Measurements from ENCODE around the gene UROD.
"Not testable (repeated sequence)": the region's sequence is repeated elsewhere in the genome, so short reads cannot be mapped to it uniquely, and the experiment has no call there.

Gene UROD

DNA sequence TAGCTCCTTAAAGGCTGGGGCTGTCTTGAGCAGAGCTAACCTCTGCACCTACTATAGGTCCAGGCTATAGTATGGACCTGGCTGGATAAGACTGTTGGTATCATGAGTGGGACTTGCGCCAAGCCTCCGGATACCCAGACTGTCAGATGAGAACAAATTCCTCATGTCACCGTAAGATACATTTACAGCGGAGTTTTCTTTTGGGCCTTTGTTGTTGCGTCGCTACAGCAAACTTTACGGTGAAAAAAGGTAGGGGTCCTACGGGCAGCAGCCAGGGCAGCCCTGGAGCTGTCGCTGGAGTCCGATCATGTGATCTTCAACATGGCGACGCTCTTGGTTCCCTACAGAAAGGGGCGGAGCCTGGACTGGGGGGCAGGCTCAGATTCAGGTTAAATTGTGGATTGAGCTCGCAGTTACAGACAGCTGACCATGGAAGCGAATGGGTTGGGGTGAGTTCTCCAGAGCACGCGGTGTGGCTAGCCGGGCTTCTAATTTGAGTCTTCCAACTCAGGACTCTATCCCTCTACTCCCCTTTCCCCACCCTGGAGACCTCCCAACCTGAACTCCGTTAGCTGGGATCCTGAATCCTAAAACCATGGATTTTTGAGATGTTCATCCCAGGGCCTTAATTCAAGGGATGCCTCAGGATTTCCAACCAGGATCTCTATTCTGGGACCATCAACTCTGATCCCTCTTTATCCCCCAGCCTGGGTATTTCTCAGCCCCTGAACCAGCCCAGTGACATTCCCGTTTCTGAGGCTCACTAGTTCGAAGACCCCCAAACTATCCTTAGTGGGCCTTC, at the start of gene UROD:
Gene UROD, plus strand, starts transcription at position 418 of the 802 bp plus-strand sequence. Its CDS starts 12 bp downstream, at position 430.
- in situ Hi-C loops (cut with MboI; ENCODE audit: low sequenced_read_pairs), result loop anchor here (5.0 to 10.0 kb wide), 3 partner anchors 217 to 480 kb away; partner anchors contain the start of gene TESK2

DNA sequence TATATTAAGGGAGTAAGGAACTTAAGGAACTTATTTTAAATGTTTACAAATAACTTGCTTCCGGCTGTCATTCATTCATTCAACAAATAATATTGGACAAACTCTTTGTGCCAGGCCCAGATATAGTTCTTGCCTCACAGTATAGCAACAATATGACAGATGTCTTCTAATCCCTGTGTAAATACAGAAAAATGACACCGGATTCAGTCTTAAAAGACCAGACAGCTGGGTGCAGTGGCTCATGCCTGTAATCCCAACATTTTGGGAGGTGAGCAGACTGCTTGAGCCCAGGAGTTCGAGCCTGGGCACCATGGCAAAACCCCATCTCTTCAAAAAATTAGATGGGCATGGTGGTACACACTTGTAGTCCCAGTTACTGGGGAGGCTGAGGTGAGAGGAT, 49.3 kb upstream of the UROD start:
- in situ Hi-C loops (cut with MboI; ENCODE audit: low sequenced_read_pairs), result no loop called here

DNA sequence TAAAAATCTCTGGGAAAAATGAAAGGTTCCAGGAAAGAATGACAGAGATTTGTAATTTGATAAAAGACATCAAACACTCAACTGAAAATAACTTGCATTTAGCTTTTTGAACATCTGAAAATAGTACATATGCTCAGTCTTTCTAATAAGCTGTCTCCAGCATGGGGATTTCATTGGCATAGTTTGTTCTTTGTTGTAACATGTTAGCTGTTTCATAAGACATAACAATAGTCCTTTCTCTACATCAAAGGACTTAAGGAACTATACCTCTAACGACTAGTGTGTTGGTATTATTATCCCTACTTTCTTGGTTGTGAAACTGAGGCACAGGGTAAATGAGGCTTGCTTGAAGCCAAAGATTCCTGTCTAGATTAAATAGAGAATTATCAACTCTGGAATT, 47.7 kb upstream of the UROD start:
- in situ Hi-C loops (cut with MboI; ENCODE audit: low sequenced_read_pairs), result no loop called here

DNA sequence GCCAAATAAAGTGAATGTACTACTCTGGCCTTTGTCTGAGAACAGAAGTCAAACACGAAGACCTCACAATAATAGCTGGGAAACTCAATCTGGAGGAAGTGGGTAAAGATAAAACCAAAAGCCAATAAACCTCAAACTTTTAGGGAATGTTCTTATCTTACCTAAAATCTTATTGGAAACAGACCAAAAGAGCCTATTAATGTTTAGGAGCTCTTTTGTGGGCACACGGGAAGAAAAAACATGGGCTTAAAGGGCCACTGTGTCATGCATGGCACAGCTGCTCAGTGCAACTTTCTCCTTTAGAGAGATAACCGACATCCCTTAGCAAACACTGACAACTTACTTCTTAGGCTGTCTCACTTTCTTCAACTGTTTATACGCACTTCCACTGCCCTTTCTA, 41.7 kb upstream of the UROD start:
- in situ Hi-C loops (cut with MboI; ENCODE audit: low sequenced_read_pairs), result no loop called here

DNA sequence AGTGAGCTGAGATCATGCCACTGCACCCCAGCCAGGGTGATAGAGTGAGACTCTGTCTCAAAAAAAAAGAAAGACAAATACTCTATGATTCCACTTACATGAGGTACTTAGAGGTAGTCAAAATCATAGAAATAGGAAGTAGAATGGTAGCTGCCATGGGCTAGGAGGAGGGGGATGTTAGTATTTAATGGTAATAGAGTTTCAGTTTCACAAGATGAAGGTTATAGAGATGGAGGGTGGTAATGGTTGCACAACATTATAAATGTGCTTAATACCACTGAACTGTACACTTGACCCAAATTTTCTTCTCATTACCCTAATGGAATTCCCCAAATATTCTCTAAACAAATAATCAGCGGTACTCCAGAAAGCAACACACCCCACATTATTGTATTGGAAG, 38.4 kb upstream of the UROD start:
- in situ Hi-C loops (cut with MboI; ENCODE audit: low sequenced_read_pairs), result no loop called here

DNA sequence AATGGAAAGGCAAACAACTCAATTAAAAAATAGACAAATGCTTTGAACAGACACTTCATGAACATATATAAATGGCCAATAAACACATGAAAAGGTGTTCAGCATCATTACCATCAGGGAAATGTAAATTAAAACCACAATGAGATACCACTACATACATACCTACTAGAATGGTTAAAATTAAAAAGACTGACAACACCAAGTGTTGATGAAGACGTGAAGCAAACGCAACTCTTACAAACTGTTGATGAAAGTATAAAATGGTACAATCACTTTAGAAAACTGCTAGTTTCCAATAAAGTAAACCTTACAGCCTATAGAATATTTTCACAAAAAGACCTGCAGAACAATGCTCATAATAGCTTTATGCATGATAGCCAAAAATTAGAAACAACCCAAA, 35.8 kb upstream of the UROD start:
- in situ Hi-C loops (cut with MboI; ENCODE audit: low sequenced_read_pairs), result no loop called here

DNA sequence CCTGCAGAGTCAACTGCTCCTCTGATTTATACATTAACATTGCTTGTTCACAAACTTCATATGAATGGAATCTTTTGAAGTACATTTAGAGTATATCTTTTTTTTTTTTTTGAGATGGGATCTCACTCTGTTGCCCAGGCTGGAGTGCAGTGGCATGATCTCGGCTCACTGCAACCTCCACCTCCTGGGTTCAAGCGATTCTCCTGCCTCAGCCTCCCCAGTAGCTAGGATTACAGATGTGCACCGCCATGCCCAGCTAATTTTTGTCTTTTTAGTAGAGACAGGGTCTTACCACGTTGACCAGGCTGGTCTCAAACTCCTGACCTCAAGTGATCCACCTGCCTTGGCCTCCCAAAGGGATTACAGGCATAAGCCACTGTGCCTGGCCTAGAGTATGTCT, 34.7 kb upstream of the UROD start:
- in situ Hi-C loops (cut with MboI; ENCODE audit: low sequenced_read_pairs), result not testable (repeated sequence)

DNA sequence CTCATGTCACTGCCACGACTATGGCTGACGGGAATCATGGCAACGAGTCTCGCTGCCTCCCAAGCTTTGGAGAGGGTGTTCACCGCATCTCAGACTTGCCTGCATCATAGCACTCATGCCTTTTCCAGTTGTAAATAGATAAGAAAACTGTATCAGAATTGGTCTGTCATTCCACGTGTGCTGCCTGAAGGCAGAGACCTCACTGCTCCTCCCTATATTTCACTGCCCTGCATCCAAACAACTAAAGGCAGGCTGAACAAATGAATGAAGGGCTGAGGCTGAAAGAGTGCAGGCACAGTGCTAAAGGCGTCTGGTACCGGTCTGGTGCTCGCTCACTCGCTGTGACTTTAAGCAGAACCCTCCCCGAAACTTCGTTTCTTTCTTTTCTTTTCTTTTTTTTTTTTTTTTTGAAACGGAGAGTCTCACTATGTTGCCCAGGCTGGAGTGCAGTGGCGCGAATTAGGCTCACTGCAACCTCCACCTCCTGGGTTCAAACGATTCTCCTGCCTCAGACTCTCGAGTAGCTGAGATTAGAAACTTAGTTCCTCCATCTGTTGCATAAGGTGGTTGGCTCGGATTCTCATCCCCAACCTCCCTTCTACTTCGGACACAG, 26.2 kb upstream of the UROD start:
- in situ Hi-C loops (cut with MboI; ENCODE audit: low sequenced_read_pairs), result no loop called here

DNA sequence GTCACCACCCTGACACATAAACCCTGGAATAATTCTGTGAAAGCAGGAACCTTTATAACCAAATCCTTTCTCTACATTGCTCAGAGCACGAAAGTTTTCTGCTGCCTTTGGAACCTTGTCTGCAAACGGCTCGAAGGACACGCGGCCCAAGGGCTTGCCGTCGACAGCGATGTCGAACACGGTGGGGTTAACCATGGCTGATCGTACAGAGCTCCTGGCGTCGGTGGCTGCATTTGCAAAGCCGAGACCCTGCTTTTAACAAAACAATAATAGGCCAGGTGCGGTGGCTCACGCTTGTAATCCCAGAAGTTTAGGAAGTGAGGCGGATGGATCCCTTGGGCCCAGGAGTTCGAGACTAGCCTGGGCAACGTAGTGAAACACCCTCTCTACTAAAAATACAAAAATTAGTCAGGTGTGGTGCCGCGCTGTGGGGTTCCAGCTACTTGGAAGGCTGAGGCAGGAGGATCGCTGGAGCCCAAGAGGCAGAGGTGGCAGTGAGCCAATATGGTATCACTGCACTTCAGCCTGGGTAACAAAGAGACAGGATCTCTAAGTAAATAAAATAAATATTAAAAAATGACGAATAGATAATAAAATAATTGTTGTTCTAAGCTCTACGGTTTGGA, 23.4 kb upstream of the UROD start:
- in situ Hi-C loops (cut with MboI; ENCODE audit: low sequenced_read_pairs), result no loop called here

DNA sequence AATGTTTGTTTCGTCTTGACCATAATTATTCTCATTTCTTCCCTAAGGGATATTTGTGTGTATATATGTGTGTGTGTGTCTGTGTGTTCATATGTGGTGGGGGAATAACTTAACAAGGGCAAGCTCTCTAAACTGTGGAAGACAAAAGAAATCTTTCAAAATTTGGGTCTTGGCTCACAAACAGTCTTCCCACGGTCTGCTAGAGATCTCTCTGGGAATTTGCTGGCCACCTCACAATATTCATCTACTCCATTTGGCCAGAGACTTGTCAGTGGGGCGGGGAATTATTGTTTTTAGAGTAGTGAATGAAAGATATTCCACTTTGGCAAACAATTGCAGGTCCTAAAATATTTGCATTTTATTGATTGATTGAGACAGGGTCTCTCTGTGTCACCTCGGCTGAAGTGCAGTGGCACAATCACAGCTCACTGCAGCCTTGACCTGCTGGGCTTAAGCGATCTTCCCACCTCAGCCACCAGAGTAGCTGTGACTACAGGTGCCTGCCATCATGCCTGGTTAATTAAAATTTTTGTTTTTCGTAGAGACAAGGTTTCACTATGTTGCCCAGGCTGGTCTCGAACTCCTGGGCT, 17.6 kb upstream of the UROD start:
- in situ Hi-C loops (cut with MboI; ENCODE audit: low sequenced_read_pairs), result no loop called here

DNA sequence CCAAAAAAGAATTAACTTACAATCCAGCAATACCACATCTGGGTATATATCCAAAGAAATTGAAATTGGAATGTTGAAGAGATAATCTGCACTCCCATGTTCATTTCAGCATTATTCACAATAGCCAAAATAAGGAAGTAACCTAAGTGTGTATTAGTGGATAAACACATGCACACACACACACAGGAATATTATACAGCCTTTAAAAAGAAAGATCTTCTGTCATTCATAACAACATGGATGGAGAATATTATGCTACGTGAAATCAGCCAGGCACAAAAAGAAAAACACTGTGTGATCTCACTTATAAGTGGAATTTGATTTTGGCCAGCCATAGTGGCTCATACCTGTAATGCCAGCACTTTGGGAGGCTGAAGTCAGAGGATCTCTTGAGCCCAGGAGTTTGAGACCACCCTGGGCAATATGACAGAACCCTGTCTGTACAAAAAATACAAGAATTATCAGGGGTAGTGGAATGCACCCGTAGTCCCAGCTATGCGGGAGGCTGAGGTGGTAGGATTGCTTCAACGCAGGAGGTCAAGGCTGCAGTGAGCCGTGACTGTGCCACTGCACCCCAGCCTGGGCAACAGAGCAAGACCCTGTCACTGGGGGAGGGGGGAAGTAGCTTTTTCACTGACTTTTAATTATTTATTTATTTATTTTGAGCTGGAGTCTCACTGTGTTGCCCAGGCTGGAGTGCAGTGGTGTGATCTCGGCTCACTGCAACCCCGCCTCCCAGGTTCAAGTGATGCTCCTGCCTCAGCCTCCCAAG, 16.4 kb upstream of the UROD start:
- in situ Hi-C loops (cut with MboI; ENCODE audit: low sequenced_read_pairs), result no loop called here

DNA sequence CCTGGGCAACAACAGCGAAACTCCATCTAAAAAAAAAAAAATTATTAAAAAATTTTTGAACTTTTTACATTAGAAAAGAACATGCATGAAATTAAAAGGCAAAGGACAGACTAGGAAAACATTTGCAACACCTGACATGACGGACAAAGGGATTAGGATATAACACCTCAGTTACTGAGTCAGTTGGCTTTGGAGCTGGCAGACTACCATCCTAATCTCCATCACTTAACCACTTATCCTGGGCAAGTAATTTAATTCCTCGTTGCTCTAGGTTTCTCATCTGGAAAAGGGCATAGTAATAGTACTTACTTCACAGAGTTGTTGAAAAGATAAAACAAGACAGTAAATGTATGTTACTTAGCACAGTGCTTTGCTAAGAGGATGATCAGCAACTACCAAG, 12.8 kb upstream of the UROD start:
- in situ Hi-C loops (cut with MboI; ENCODE audit: low sequenced_read_pairs), result no loop called here

DNA sequence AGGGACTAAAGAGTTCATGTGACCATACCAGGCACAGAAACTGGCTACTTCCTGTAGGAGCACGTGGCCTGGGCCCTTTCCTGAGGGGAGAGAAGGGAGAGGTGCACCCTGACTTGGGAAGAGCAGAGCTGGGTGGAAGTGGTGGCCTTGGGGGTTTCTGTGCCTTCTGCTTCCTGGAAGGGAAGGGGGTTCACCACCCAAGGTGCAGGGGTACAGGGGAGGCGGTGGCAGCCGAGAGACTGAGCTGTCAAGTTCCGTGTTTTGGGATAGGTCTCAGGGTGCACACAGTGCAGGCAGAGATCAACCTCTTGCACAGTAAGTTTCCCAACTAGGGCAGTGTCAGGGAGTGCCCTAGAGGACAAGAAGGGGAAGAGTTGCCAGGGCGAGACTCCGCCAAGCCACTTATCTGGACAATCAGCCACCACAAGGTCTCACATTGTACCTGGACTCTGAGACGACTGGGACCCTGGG, 11.0 kb upstream of the UROD start:
- in situ Hi-C loops (cut with MboI; ENCODE audit: low sequenced_read_pairs), result no loop called here

DNA sequence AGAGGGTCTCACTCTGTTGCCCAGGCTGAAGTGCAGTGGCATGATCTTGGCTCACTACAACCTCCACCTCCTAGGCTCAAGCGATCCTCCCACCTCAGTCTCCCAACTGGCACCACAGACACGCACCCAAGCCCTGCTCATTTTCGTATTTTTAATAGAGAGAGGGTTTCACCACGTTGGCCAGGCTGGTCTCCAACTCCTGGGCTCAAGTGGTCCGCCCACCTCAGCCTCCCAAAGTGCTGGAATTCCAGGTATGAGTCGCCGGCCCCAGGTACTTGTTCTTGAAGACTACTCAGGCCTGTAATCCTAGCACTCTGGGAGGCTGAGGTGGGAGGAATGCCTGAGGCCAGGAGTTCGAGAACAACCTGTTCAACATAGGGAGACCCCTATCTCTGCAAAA, 10.5 kb upstream of the UROD start:
- in situ Hi-C loops (cut with MboI; ENCODE audit: low sequenced_read_pairs), result not testable (repeated sequence)

DNA sequence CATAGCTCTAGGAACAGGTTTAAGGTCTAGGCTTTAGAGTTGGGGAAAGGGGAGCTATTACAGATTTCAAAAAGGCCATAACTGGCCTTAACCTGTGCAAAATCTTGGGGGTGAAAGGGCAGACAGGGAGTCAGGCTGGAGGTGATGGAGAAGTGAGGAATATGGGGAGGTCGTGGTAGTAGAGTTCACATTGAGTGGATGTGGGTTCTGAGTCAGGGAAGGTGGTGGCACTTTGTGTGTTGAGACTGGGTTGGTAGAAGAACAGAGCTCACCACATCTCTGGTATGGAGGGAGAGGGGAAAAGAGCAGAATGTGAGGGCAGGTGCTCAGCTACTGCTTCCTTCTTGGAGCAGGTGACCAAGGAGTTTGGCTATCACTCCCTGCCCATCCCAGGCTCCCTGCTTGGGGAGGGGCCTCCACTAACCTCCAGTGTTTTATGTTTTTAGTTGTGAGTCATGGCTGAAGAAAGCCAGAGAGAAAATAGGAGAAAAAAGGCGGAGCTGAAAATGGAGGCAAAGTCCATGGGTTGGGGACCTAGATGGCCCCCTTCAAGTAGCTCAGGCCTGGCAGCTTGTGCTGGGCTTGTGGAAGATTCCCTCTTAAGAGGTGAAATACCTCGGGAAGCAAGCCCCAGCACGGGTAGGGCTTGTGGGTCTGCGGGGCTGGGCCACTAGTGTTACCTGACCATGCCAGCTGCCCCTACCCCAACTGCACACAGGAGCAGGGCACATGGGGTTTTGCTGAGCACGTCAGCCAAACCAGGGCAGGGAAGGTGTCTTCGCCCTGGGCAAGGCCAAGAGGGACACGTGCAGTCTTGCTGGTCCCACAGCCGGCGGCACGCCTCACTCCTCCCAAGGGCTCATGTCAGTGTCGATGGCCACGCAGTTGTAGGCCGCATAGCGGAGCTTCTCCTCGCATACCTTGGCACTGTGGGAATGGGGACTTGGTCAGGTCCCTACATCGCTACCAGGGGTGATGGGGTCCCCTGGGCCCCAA, 9.1 kb upstream of the UROD start:
- in situ Hi-C loops (cut with MboI; ENCODE audit: low sequenced_read_pairs), result no loop called here

DNA sequence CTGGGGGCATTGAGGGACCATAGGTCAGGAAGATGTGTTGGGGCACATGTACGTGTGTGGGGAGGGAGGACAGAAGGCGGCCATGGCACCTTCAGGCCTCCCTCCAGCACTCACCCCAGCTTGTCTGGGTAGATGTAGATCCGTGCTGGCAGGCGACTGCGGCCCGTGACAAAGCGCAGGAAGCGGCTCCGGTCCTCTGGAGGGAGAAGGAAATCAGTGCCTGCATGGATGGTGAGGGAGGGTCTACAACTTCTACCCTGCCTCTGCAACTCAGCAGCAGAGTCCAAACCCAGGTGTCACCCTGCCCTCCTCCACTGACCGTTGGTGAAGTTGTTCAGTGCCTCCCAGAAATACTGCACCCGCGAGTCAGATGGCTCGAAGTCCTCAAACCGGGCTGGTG, 8.3 kb upstream of the UROD start:
- in situ Hi-C loops (cut with MboI; ENCODE audit: low sequenced_read_pairs), result no loop called here

DNA sequence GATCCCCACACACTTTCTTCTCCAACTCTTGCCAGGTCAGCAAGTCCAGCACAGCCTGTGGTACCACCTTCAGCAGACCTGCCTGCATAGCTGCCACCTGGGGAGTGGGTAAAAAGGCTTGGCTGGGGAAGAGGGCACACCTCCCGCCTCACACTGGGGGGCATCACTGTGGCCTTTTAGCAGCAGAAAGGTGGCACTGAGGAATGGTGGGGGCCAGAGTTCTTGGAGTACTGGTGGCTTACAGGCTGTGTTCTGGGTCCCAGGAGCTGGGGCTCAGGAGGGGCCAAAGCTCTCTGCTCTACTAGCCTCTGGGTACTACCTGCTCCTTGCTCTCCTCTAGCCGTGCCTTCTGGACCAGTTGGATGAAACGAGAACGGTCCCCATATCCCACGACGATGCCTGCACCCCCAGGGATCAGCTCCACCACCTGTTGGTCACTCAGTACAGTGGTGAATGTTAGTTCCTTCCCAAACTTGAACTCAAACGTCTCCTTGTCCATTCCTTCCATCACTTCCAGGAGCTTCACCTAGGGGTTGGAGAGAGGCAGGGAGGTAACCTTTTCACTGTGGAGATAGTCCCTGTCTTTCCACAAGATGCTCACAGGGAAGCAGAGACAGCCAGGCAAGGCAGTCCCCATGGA, 7.7 kb upstream of the UROD start:
- in situ Hi-C loops (cut with MboI; ENCODE audit: low sequenced_read_pairs), result no loop called here

DNA sequence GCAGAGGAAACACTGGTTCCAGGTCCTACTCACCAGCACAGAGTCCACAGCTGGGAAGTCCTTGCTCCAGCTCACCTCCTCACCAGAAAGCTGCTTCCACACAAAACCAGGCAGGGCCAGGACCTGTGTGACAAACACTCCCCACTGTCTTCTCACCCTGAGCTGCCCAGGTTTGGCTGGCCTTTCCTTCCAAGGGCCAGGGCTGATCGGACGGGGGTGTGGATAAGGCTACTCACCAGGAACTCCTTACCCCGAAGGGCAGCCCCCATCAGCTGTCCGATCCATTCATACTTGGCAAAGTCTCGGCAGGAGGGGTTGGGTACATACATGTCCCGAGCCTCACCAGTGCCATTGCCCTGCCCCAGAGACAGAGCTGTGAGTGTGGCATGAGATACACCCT, 6.3 kb upstream of the UROD start:
- in situ Hi-C loops (cut with MboI; ENCODE audit: low sequenced_read_pairs), result no loop called here

DNA sequence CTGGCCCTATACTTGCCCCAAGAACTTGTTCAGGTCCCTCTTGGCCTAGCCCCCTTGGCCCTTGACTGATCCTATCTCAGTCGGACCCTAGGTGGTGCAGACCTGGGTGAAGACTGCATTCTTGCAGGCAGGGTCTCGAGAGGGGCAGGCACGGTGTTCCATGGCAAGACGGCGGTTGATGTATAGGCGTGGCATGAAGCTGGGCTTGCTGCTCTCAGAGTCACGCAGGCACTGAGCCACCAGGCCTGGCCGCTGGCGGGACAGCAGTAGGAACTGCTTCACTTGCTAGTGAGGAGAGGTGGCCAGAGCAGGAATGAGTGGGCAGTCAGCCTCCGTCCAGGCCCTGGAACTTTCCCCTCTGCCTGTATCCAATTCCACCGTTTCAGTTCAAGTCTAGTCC, 4.7 kb upstream of the UROD start:
- in situ Hi-C loops (cut with MboI; ENCODE audit: low sequenced_read_pairs), result no loop called here

Data from HL-60/S4 (cell line).